B cell (primary cell): ENCODE results near the gene EPG5.
"Not testable (repeated sequence)": the region's sequence is repeated elsewhere in the genome, so short reads cannot be mapped to it uniquely, and the experiment has no call there.

Experiments
- CTCF ChIP-seq: fragments of 200-600 bp; IDR thresholded peaks from one replicate; pipeline ENCODE4 v1.8.0; 2022; ENCODE audit warnings: antibody characterized with exemption, mild to moderate bottlenecking
- EZH2 ChIP-seq: IDR thresholded peaks from 2 replicates; pipeline ENCODE4 v1.6.1; 2012; ENCODE audit warnings: borderline replicate concordance, low read depth, mild to moderate bottlenecking, moderate library complexity, low read length; ENCODE audit not compliant: insufficient read depth, poor library complexity, severe bottlenecking

GRCh38 chr18:45818765-45819164 lies 148.4 kb downstream of the EPG5 start:
- not testable (repeated sequence) for TF ChIP-seq CTCF, EZH2
